DMS114 treated with DMSO at 0.1 percent for 48 hours (cell line): Measurements from ENCODE around the gene SNED1.

Experiments
- DNase-seq: peaks from one replicate; lab custom pipeline; 2025; ENCODE audit not compliant: unreplicated experiment; lab: John Stamatoyannopoulos, UW

The SNED1 gene

GRCh38 chr2:240991378-240992263, 6.8 kb upstream of the SNED1 start:
- DNase-seq, result no peak

DNA sequence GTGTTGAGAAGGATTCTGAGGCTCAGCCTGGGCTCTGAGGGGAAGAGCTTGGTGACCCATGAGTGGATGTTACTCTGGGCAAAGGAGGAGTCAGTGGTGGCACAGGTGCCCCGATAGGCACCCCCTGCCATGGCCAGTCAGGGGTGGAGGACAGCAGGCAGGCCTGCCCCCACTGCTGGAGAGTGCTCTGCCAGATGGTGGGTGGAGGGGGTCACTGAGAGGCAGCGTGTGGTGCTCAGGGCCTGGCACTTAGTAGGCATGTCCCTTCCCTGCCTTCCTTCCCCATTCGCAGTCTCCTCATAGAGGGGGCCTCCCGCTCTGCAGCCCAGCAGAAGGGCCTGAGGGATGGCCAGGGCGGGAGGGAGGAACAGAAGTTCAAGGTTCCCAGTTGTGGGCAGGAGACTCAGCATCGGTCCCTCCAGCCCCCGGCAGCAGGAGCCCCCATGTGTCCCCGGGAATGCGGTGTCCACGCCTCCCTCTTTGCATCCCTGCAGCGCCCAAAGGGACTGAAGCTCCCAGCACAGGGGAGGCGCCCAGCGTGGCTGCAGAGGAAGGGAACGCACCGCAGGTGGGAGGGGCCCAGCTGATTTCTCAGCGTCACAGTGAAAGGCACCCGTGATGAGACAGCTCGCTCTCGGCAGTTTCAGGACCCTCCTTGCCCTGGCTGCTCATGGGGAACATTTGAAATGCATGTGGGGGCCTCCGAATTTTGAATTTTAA, 5.7 kb upstream of the SNED1 start:
- DNase-seq, result no peak

DNA sequence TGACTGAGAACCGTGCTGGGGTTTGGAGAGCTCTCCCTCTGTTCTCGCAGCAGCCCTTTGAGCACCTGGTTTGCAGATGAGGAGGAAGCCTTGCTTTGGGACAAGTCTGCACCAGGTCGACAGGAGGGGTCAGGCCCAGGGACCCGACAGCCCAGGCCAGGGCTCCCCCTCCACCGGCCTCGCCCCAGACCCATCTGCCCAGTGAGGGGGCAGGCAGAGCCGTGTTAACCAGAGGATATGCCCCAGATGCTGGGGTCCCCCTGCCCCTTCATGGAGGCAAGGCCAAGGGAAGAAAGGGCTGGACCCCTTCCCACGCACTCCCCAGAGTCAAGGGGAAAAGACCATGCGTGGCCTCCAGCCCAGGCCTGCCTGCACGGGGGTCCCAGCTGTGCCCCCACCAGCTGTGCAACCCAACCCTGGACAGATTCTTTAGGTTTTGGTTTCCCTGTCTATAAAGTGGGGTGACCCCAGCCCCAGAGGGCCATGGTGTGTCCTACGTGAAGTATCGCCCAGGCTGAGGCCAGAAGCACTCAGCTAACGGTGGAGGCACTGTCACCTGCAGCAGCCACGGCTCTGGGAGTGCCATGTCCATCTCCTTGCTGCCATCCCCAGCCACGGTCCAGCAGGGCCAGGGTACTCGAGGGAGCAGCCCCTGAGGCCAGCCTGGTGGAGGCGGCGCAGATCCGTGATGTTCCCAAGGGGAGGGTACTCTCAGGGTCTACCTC, 4.8 kb upstream of the SNED1 start:
- no peak for DNase-seq

DNA sequence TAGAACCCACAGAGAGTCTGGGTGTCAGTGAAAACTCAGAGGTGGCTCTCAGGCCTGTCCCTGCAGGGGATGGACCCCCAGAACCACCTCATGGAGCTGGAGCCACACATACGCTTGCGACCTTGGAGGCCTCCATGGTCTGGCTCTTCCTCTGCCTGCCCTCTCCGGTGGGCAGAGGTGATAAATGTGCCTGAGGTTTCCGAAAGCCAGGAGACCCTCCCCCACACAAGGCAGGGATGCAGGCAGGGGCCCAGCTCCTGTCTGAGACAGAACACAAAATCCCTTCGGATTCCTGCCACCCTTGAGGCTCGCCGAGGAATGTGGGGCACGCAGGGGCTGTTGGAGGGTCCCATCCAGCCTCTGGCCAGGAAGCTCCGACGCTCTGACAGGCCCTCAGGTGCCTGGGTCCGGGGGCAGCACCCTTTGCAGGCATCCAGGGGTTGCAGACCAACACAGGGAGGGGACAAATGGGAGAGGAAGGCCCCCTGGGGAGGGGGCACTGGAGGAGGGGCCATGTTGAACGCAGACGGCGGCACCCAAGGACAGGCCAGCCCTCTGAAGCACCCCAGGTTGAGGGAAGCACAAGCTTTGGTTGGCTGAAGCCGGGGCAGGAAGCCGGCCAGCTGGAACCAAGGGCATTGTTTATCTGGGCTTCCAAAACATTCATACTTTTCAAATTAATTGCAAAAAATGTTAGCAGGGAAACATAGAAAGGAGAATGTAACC, 4.1 kb upstream of the SNED1 start:
- no peak for DNase-seq

DNA sequence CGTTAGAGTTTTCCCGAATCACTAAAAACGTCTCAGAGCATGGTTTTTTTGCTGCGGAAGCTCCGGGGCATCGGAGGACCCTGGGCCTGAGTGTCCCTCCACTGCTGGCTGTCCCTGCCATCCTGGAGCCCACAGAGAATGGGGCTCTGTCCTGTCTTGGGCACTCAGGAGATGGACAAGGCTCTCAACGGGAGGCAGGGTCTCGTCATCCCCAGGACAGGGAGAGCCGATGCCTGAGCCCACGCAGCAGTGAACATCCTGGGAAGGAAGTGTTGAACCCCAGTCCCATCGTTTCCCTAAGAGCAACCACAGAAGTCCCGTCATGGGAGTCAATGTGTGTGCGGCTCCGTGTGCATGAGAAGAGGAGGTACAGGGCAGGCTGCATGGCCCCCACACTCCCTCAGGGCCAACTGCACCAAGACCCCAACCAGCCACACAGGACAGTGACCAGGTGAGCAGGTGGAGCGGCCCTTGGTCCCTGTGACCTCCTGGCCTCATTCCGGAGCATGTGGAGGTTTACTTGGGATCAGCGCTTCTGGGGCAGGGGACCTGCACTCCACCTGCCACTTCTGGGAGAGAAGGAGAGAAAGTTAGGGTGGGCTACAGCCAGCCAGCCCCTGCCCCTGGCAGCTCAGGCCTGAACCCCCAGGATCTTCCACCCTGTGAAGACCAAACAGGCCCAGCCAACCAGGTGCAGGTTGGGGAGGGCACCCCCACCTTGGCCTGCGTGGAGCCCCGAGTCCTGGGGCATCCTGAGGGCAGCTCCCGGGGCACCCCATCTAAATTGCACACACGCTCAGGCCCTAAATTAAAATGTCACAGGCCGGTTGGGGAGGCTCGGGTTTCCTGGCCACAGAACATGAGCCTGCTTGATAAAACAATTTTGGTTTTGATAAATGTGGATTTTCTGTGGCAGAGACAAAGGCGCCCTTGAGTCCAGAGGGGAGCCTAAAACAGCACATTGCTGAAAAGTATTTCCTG, 3.1 kb upstream of the SNED1 start:
- no peak for DNase-seq

DNA sequence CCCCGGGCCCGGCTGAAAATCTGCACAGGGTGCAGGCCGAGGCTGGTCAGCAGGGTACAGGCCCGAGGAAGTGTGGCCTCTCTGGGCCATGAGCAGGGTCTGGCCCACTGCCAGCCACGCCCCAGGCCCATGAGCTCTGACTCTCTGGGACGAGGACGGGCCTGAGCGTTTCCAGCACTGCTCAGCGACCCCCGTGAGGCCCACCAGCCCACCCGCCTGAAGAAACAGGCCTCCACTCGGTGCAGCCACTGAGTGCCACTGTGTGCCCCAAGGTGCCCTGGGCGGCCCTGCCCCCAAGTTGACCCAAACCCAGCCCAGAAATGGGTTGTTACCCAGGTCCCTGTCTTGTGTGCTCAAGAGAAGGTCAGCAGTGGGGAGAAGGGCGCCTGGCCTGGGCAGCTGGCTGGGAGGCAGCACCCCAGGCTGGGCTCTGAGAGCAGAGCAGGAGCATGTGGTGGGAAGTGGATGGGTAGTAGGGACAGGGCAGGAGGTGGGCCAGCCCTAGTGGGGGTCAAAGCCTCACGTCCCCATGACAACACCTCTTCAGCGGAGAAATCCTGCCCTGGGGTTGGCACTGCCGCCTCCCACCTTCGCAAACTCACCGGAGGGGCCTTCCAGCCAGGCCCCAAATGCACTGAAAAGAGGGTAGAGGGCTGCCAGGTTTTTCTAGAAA, 2.1 kb upstream of the SNED1 start:
- no peak for DNase-seq

DNA sequence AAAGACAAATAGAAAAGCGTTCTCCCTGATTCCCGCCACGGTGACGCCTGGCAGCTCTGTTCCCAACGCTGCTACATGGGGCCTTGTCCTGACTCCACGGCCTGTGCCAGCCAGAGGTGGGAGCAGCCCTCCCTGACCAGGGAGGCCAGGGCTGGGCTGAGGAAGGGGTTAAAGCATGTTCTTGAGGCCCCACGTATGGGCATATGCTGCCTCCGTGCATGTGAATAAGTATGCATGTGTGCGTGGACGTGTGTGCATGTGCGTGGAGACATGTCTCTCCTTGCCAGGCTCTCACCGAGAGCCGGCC, 1.6 kb upstream of the SNED1 start:
- DNase-seq, result no peak

- no peak for DNase-seq
Observed at GRCh38 chr2:240997141-240997855, 1.1 kb upstream of the SNED1 start.

- no peak for DNase-seq
Observed at GRCh38 chr2:240998706-240998994, 232 bp downstream of the SNED1 start.

GRCh38 chr2:240998995-240999791, 775 bp downstream of the SNED1 start:
- DNase-seq, result no peak

GRCh38 chr2:240999873-241000541, 1.6 kb downstream of the SNED1 start:
- no peak for DNase-seq

- DNase-seq, result no peak
Observed at GRCh38 chr2:241000831-241001321, 2.5 kb downstream of the SNED1 start.

DNA sequence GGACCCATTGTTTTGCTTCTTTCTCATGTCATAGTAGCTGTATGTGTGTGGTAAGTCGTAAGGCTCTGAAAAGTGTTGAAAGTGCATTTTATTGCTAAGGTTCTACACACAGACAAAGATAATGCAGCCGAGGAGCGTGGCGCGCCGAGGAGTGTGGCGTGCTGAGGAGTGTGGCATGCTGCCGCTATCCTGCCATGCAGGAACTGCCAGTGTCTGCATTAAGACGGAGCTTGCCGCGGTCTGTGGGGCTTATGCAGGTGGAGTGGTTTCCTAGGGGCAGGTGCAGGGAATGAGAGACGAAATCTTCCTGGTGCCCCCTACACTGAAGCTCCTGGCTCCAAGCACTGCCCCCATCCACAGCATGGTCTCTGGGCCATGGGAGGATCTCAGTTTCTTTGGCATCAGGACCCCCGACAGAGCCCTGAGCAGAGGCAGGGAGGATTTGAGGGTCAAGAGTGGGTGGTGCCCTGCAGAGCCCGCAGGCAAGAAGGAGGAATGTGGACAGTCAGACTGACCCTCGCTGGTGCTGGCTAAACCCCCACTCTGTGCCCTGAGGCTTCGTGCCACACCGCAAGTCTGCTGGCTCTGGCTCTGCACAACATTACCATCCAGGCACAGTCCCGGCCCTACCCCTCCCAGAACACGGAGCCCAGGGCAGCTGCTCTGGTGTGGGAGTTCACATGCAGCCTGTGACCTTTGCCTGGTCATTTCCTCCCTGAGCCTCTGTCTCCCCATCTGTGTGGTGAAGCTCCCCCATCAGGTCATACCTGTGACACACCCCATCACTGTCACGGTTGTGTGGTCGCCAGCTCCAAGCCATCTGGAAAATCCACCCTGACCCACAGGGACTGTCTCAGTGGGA, 3.2 kb downstream of the SNED1 start:
- DNase-seq, result no peak

GRCh38 chr2:241002275-241003046, 4.0 kb downstream of the SNED1 start:
- no peak for DNase-seq

DNA sequence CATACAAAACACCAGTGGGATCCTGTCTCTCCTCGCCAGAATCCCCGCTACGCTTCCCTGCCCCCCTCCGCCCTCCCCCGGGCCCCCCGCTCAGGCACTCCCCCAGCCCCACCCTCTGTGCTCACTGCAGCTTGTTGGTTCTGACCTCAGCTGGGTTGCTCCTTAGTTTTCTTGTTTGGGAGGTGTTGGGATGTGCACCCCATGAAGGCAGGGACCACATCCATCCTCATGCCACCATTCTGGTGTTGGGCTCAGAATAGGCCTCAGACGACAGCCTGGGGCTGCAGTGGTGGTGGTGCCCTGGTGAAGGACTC, 4.6 kb downstream of the SNED1 start:
- DNase-seq, result no peak

- no peak for DNase-seq
Observed at GRCh38 chr2:241003369-241003768, 5.0 kb downstream of the SNED1 start.
